Coronary artery (tissue), 2 donors: ENCODE data around the gene CHI3L2.

ENCODE experiments used
- DNase-seq: peaks from one replicate; pipeline ENCODE4 v3.0.0-alpha.2; 2017; ENCODE audit warnings: low spot score
- H3K27ac ChIP-seq, 2 donors: fragments of 200-600 bp; sonication (generic); one replicate each; pipeline ENCODE4 v1.5.1; 2016 to 2019
- H3K4me3 ChIP-seq: fragments of 200-600 bp; sonication (generic); 2 replicates; pipeline ENCODE4 v1.5.1; 2016; ENCODE audit warnings: mild to moderate bottlenecking, moderate library complexity
- CTCF ChIP-seq: fragments of 200-600 bp; sonication (generic); IDR thresholded peaks from one replicate; pipeline ENCODE4 v1.5.1; 2019; ENCODE audit warnings: antibody characterized with exemption

CHI3L2 gene

GRCh38 chr1:111241797-111242196, 14.3 kb downstream of the CHI3L2 start:
- DNase-seq = no peak
- Histone ChIP-seq H3K27ac (no peak overlapping the region), H3K4me3 (no peak overlapping the region)
- no peak for TF ChIP-seq CTCF

- Histone ChIP-seq H3K4me3 (no peak overlapping the region), H3K27ac (no peak overlapping the region)
- TF ChIP-seq CTCF = no peak
- DNase-seq = no peak
These were observed 15.5 kb downstream of the CHI3L2 start for GRCh38 chr1:111242805-111243523.

- no peak overlapping the region for H3K4me3 ChIP-seq
- no peak for TF ChIP-seq CTCF
- no peak for DNase-seq
- H3K27ac ChIP-seq = no peak overlapping the region
These were observed 19.8 kb downstream of the CHI3L2 start for GRCh38 chr1:111247125-111247838.

- H3K4me3 ChIP-seq = no peak overlapping the region
- no peak for TF ChIP-seq CTCF
- H3K27ac ChIP-seq = no peak overlapping the region
- no peak for DNase-seq
These were observed 22.4 kb downstream of the CHI3L2 start for GRCh38 chr1:111249960-111250359.

GRCh38 chr1:111251570-111251969, 24.1 kb downstream of the CHI3L2 start:
- no peak for TF ChIP-seq CTCF
- Histone ChIP-seq H3K27ac (no peak overlapping the region), H3K4me3 (no peak overlapping the region)
- DNase-seq = no peak

GRCh38 chr1:111252786-111253185, 25.3 kb downstream of the CHI3L2 start:
- H3K27ac ChIP-seq = no peak overlapping the region
- TF ChIP-seq CTCF = no peak
- DNase-seq = no peak
- H3K4me3 ChIP-seq = no peak overlapping the region

GRCh38 chr1:111253876-111254275, 26.4 kb downstream of the CHI3L2 start:
- TF ChIP-seq CTCF = no peak
- DNase-seq = no peak
- H3K4me3 ChIP-seq = no peak overlapping the region
- no peak overlapping the region for H3K27ac ChIP-seq
